GM12874 (cell line): ENCODE results near the gene SLX4IP.

ENCODE experiments used
- CTCF ChIP-seq: IDR thresholded peaks from 2 replicates; pipeline ENCODE4 v1.5.1; 2011; ENCODE audit warnings: low read depth, mild to moderate bottlenecking, control low read depth, low read length, moderate library complexity; ENCODE audit not compliant: insufficient read depth

The SLX4IP gene

GRCh38 chr20:10468340-10468845, 33.3 kb downstream of the SLX4IP start:
- TF ChIP-seq CTCF = no peak

GRCh38 chr20:10469056-10469455, 34.0 kb downstream of the SLX4IP start:
- no peak for TF ChIP-seq CTCF

DNA sequence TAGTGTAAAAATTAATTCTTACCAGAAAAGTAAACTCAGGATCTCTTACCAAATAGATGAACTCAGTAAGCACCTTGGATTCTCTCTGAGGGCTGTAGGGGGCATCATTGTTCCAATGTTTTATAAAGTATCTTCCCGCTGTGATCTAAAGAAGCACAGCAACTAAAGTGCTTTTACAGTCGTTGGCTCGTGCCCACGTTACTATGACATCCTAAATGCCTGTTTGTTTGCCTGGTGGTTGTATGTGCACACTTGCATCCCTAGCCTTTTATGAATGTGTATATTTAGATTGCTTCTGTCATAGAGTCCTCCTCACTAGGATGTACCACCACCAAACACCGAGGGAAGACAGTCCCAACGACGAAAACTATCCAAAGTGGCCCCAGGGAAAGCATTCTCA, 34.5 kb downstream of the SLX4IP start:
- TF ChIP-seq CTCF = peak; percentile 35; the same call in 1 of the 2 replicates

DNA sequence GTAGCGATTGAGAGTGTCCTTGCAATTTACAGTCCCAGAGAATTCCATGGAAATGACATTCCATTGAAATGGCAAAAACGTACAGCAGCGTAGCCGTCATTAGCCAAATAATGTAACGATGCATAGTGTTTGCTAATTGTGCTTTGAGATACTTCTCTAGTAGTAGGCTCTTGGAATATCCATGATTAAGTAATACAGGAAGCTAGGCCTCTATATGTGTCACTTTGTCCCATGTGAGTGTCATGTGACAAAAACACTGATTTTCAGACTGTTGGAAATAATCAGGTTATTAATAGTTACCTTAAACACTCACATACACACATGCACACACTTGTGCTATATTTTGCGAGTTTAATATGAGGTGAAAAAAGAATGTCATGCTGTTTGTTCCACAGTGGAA, 35.2 kb downstream of the SLX4IP start:
- no peak for TF ChIP-seq CTCF

- TF ChIP-seq CTCF = no peak
These were observed 37.8 kb downstream of the SLX4IP start for GRCh38 chr20:10472871-10473270.

DNA sequence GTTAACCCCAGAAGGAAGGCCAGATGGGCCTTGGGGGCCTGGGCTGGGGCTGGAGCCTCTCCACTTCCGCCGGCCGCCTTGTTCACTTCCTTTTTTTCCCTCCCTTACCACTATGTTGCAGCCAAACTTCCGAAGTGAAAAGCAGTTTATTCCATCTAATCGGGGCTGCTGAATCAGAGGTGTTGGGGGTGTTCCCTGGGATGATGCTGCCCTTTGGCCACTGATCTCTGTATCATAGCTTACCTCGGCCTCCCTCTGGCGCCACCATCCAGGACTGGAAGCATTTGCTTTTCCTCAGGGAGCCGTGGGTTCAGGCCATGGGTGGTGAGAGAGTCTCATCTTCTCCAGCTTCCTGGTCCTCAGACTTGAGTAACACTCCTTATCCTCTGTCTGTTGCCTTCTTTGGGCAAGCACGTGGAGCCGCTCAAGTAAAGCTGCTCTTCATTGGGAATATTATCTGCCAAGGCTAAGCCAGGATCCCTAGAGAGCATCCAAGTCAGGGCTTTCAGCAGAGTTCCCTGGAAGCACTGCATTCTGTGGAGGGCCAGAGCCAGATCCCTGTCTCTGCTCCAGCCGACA, 39.6 kb downstream of the SLX4IP start:
- TF ChIP-seq CTCF = no peak

GRCh38 chr20:10475225-10475624, 40.1 kb downstream of the SLX4IP start:
- TF ChIP-seq CTCF = no peak
